ENCODE results near the gene CD59.

DNA sequence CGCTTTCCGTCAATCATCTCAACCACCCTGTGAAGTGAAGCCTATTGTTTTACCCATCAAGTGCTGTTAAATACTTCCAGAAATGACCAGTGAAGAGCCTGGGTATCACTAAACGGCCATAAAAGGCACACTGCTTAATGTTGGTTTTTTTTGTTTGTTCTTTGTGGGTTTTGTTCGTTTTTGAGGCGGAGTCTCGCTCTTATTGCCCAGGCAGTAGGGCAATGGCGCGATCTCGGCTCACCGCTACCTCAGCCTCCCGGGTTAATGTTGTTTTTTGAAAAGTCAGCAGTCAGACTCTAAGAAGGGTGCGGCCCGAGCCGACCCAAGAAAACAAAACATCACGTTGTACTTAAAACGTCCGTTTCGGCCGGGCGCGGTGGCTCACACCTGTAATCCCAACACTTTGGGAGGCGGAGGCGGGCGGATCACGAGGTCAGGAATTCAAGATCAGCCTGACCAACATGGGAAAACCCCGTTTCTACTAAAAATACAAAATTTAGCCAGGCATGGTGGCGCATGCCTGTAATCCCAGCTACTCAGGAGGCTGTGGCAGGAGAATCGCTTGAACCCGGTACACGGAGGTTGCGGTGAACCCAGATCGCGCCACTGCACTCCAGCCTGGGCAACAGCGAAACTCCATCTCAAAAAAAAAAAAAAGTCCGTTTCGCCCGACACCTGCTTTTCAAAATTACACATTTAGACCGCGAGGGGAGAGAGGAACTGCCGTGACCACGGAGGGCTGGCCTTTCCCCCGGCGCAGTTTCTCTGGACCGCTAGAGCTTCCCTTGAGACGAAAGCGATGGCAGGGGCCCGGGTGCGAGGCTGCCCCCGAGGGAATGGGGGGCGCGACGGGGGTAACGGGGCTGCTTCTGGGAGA is 714 bp downstream of the CD59 start:
- no peak; the same call in 1 of the 2 replicates for TF ChIP-seq CTCF (conservative IDR thresholded peaks at IDR 0.05)
- TF ChIP-seq ZFX (IDR thresholded peaks at IDR 0.05), result no peak
